ENCODE data around the gene SLC35B3.
"Not testable (repeated sequence)": the region's sequence is repeated elsewhere in the genome, so short reads cannot be mapped to it uniquely, and the experiment has no call there.

The SLC35B3 gene

DNA sequence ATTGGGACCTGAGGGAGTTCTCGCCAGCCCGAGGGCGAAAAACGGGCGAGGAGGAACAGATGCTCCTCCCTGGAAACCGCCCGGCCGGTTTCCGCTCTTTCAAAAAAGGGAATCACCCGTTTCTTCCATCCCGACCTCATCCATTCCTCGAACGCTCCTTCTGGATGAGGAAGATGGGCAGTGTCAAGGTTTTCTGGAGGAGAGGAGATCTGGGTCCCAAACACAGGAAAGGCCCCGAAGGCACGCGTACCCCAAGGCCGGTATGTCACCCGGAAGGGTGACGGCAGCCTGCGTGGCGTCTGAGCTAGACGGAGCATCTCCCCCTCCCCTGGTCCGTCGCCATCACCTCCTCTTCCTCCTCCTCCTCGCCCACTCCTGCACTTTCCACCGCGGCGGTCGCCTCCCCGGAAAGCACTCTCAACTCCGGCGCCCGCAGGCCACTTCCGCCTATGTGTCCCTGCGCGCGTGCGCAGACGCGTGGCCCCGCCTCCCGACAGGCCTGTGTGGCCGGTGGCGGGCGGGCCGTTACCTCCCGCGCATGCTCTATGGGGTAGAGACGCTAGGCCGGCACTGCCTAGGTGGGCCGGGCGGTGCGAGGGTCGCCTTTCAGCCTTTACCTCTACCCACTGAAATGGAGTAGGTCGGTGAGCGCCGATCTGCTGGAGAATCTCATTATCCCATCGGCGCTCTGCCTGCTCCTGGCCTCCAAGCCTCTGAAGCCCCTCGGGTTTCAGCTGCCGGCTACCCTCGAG is at the start of gene SLC35B3:
SLC35B3 (minus strand) TSS at position 453 of the 752 bp plus-strand sequence.
- H3K4me3 Mint-ChIP-seq: peak within 1 kb of the TSS; percentile 93
- peaks cover 38% of the 10 kb centered on the region for H3K4me1 Mint-ChIP-seq
- peak; percentile 99 for DNase-seq
- peak within 1 kb of the TSS; percentile 97 for H3K27ac Mint-ChIP-seq
- H3K27me3 Mint-ChIP-seq: no peaks in the 10 kb centered on the region
- H3K36me3 Mint-ChIP-seq (ENCODE audit: low read depth): peaks cover 14% of the 10 kb centered on the region
- ATAC-seq: peak; percentile 95
- peaks cover 3% of the 10 kb centered on the region for H3K9me3 Mint-ChIP-seq

DNA sequence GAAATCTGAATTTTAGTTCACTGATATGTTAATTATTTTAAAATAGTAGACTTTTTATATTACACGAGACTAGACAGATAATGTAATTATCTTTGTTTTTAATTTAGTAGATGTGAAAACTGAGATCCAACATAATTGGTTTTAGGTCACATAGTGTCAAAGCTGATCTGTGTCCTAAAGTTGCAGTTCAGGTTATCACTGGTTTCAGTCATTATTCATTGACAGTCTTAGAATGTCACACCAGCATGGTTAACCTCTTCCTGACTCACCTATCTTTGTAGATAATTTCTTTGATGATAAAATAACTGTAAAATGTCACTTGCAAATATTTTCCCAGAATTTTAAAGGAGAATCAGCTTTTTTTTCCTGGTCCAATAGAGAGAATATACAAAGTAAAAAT is 48.3 kb upstream of the SLC35B3 start:
- peaks cover 6% of the 10 kb centered on the region for H3K9me3 Mint-ChIP-seq
- no peak overlapping the region for H3K4me3 Mint-ChIP-seq
- DNase-seq (no peak), ATAC-seq (no peak)
- no peaks in the 10 kb centered on the region for H3K36me3 Mint-ChIP-seq (ENCODE audit: low read depth)
- H3K4me1 Mint-ChIP-seq: no peaks in the 10 kb centered on the region
- no peak overlapping the region for H3K27ac Mint-ChIP-seq
- H3K27me3 Mint-ChIP-seq: peaks cover 11% of the 10 kb centered on the region

DNA sequence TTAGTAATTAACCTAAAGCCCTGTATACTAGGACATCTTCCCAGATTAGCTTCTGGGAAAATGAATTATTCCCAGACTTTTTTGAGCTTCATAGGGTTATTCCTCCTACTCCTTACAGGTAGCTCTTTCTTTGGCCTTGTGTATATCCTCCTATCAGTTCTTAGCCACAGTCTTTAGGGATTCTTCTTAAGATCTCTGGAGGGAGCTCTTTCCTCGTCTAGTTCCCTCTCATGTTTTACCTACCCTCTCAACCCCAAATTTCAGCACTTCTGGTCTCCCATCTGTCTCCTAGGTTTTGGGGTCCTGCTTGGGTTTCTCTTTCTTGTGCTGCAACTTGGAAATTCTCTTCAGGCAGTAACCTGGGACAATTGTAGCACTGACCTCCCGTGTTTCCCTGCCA is 46.4 kb upstream of the SLC35B3 start:
- Mint-ChIP-seq H3K36me3 (ENCODE audit: low read depth) (no peaks in the 10 kb centered on the region), H3K9me3 (peaks cover 6% of the 10 kb centered on the region), H3K27me3 (peaks cover 11% of the 10 kb centered on the region), H3K27ac (no peak overlapping the region), H3K4me3 (no peak overlapping the region), H3K4me1 (no peaks in the 10 kb centered on the region)
- DNase-seq: no peak
- ATAC-seq: no peak

DNA sequence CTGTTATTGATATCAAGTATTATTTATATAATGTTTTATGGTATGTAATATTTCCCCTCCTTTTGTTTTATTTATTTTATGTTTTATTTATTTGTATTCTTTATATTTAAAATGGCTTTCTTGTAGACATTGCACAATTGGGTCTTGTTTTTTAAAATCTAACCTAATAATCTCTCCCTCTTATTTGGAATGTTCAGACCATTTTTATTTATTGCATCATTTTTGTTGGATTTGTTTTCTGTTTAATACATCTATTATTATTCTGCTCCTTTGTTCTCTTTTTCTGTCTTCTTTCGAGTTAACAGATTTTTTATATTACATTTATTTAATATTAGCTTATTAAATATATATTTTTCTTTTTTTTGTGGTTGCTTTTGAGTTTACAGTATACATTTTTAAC is 43.1 kb upstream of the SLC35B3 start:
- no peak overlapping the region for H3K27ac Mint-ChIP-seq
- H3K36me3 Mint-ChIP-seq (ENCODE audit: low read depth): no peaks in the 10 kb centered on the region
- DNase-seq (no peak), ATAC-seq (no peak)
- peaks cover 9% of the 10 kb centered on the region for H3K27me3 Mint-ChIP-seq
- H3K9me3 Mint-ChIP-seq: peaks cover 8% of the 10 kb centered on the region
- no peak overlapping the region for H3K4me3 Mint-ChIP-seq
- no peaks in the 10 kb centered on the region for H3K4me1 Mint-ChIP-seq

DNA sequence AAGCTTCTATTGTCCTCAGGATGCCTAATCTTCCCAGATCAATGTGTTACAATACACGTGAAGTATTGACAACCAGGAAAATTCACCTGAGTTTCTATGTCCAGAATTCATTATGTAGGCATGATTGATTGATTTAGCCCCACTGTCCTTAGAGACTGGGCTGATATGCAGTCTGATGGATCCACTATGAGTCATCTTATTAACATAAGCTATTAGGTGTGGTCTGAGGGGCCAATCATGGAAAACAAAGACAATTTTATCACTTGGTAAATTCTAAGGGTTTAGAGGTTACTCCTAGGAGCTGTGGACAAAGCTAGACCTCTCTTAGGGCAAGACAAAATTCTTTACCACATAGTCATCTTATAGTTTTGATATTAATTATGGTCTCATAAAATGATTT is 41.3 kb upstream of the SLC35B3 start:
- Mint-ChIP-seq H3K4me1 (no peaks in the 10 kb centered on the region), H3K4me3 (no peak overlapping the region), H3K27ac (no peak overlapping the region), H3K27me3 (peaks cover 4% of the 10 kb centered on the region), H3K36me3 (ENCODE audit: low read depth) (no peaks in the 10 kb centered on the region), H3K9me3 (peaks cover 12% of the 10 kb centered on the region)
- DNase-seq (no peak), ATAC-seq (no peak)

DNA sequence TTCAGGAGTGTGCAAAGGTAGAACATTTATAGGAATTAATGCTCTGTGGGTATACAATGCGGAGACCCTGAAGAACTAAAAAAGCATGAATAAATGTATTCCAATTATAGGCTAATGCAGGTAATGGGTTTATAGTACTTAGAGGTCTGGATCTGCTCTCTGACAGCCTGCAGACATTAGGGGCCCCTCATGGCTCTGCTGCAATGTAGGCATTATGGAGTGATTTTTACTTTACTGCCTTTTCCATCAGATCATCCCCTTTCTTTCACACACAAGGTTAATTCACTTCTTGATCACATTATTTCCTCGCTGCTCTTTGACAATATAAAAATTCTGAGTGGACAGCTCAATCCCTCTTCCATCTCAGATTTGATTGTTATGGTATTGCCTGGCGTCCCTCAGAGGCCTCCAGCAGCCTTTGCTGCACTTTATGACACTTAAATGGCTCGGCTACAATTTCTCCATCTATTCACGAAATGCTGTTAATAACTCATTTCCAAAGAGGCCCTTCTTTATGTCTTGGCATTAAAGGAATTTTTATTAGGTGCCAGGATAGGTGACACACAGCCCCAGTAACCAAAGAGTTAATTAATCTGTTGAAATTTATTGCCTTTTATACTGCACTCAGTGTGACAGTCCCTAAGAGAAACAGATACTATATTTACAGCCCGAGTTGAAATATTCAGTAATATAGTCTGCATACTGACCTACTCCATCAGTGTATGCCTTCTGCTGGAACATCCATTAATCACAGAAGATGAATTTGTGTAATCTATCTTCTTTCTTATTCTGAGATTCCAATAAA is 33.4 kb upstream of the SLC35B3 start:
- Mint-ChIP-seq H3K4me3 (no peak overlapping the region), H3K4me1 (no peaks in the 10 kb centered on the region), H3K27ac (no peak overlapping the region), H3K27me3 (no peaks in the 10 kb centered on the region), H3K36me3 (ENCODE audit: low read depth) (peaks cover 2% of the 10 kb centered on the region), H3K9me3 (peaks cover 7% of the 10 kb centered on the region)
- DNase-seq: no peak
- ATAC-seq: no peak

DNA sequence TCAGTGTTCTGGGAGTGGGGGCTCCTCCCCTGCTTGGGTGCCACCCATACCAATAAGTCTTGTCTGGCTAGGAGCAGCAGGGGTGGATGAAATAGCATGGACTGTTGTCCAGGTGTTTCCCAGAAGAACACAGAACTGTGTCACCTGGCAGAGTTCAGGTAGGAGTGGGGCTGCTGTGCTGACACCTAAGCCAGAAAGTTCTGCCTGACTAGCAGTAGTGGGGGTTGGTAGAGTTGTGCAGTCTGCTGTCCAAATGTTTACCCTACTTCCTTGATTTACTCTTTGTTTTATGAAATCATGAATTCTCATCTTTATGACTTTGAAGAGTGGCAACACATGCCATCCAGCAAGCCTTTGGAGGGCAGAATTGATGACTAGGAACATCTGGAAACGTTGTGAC is 27.3 kb upstream of the SLC35B3 start:
- no peak for DNase-seq
- Mint-ChIP-seq H3K27me3 (peaks cover 5% of the 10 kb centered on the region), H3K9me3 (peaks cover 11% of the 10 kb centered on the region), H3K4me1 (no peaks in the 10 kb centered on the region), H3K27ac (no peak overlapping the region), H3K4me3 (no peak overlapping the region), H3K36me3 (ENCODE audit: low read depth) (peaks cover 2% of the 10 kb centered on the region)
- ATAC-seq: no peak

DNA sequence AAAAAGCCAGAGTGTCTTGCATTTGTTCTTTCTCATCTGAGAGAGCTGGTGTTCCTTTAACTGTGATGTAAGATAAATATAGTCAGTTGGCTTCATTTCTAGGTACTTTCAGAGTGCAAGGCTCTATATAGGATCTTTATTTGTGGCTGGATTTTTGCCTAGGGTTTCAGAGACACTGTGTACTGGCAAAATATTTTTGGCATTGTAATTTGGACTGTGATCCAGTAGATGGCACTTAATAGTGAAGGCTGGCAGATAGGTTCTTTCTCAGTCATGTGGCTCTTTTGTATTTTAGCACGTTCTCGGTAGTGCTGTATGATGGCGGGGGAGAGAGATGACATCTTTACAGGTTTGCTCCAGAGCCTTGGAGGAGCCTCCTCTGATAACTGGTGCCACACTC is 26.8 kb upstream of the SLC35B3 start:
- peaks cover 11% of the 10 kb centered on the region for H3K9me3 Mint-ChIP-seq

DNA sequence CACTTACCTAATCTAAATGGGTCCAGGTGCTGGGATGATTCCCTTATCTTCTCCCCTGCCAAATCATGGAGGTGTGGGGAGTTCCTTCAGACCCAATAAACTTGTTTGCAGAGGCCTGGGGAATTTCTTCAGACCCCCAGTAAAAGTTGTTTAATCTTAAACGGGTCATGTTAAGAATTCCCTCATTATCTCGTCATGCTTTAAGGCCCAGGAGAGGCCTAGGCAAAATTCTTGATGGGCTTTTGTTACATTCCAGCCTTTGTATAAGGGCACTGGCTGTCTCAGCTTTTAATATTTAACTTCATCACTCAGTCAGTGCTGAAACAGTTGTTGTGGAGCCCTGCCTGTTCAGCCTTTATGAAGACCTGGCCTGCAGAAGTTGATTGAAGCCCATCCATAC is 11.0 kb upstream of the SLC35B3 start:
- DNase-seq (no peak), ATAC-seq (no peak)
- H3K27ac Mint-ChIP-seq: no peak overlapping the region
- H3K9me3 Mint-ChIP-seq: peaks cover 8% of the 10 kb centered on the region
- H3K4me1 Mint-ChIP-seq: no peaks in the 10 kb centered on the region
- H3K4me3 Mint-ChIP-seq: no peak overlapping the region
- no peaks in the 10 kb centered on the region for H3K27me3 Mint-ChIP-seq
- peaks cover 1% of the 10 kb centered on the region for H3K36me3 Mint-ChIP-seq (ENCODE audit: low read depth)

More for the DNA sequence above, 26.8 kb upstream of the SLC35B3 start:
- H3K27me3 Mint-ChIP-seq: peaks cover 5% of the 10 kb centered on the region
- H3K4me1 Mint-ChIP-seq: no peaks in the 10 kb centered on the region
- peaks cover 2% of the 10 kb centered on the region for H3K36me3 Mint-ChIP-seq (ENCODE audit: low read depth)
- no peak for ATAC-seq
- no peak overlapping the region for H3K27ac Mint-ChIP-seq
- no peak for DNase-seq
- H3K4me3 Mint-ChIP-seq: no peak overlapping the region

DNA sequence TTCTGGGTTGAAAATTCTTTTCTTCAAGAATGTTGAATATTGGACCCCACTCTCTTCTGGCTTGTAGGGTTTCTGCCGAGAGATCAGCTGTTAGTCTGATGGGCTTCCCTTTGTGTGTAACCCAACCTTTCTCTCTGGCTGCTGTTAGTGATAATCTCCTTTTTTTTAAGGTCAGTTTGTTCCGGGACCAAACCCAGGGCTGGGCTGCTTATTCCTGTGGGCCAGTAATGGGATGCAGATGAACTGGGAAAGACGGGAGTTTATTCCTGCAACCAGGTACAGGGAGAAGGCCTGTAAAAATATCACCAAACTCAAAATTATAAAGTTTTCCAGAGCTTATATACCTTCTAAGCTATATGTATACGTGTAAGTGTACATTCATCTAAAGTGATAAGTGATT is 10.6 kb upstream of the SLC35B3 start:
- not testable (repeated sequence) for H3K4me3 Mint-ChIP-seq

DNA sequence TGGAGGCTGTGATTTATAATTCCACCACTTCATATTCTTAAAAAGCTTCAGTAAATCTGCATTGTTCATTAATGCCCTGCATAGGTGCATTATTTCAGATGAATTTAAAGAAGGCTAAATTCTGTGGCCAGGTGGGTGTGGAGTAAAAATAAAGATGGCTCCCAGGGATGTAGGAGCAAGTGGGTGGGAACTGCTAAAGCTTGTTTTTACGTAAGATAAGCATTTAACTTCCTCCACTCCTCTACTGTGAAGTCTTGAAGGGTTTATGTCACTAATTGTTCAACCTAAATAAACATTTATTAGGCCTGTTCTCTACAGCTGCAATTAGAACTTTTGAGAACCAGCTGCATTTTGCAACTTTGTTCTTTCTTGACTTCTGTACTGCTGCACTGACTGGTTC is 6.8 kb upstream of the SLC35B3 start:
- Mint-ChIP-seq H3K4me3 (no peak overlapping the region), H3K27me3 (no peaks in the 10 kb centered on the region), H3K27ac (no peak overlapping the region), H3K36me3 (ENCODE audit: low read depth) (peaks cover 1% of the 10 kb centered on the region), H3K4me1 (no peaks in the 10 kb centered on the region), H3K9me3 (peaks cover 8% of the 10 kb centered on the region)
- ATAC-seq (no peak), DNase-seq (no peak)

More for the DNA sequence above, 10.6 kb upstream of the SLC35B3 start:
- not testable (repeated sequence) for H3K9me3 Mint-ChIP-seq; H3K27ac Mint-ChIP-seq; H3K36me3 Mint-ChIP-seq (ENCODE audit: low read depth); H3K4me1 Mint-ChIP-seq; DNase-seq; ATAC-seq; H3K27me3 Mint-ChIP-seq

DNA sequence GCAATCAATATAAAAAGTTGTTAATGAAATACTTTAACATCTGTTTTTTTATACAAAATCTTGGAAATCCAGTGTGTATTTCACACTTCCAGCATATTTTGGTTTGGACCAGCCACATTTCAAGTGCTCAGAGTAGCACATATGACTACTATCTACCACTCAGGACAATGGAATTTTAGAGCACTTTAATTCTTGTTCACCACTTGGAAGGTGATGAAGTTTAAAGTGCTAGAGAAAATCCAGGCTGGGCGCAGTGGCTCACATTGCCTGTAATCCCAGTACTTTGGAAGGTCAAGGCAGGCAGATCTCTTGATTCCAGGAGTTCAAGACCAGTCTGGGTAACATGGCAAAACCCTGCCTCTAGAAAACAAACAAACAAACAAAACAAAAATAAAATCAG is 6.1 kb upstream of the SLC35B3 start:
- H3K36me3 Mint-ChIP-seq (ENCODE audit: low read depth): no peaks in the 10 kb centered on the region
- DNase-seq (no peak), ATAC-seq (no peak)
- no peak overlapping the region for H3K4me3 Mint-ChIP-seq
- H3K9me3 Mint-ChIP-seq: peaks cover 8% of the 10 kb centered on the region
- peaks cover under 1% of the 10 kb centered on the region for H3K4me1 Mint-ChIP-seq
- no peaks in the 10 kb centered on the region for H3K27me3 Mint-ChIP-seq
- H3K27ac Mint-ChIP-seq: no peak overlapping the region

DNA sequence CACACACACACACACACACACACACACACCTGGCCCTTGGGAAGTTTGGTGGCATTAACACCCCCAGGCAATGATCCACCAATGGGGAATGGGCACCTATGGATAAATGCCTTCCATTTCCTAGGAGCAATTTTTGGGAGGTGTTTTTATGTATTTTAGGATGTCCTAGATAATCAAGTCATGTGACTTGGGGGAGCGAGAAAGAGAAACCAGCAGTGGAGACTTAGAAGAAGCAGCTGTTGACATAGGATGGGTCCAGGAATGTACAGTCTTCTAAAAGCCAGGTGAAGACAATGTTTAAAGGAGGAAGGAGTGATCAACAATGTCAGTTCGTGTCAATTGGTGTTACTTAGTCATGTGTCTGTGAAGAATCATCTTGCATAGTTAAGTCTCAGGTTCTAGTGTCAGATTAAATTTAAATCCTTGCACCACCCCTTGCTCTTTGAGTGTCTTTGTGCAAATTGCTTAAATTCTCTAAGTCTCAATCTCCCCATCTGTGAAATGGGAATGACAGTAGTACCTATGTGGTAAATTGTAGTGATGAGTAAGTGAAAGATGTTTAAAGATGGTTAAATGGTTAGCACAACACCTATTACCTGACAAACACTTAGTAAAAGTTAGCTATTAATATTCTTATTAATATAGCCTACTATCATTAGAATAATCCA is 4.4 kb upstream of the SLC35B3 start:
- H3K27me3 Mint-ChIP-seq: no peaks in the 10 kb centered on the region
- no peaks in the 10 kb centered on the region for H3K36me3 Mint-ChIP-seq (ENCODE audit: low read depth)
- H3K4me3 Mint-ChIP-seq: no peak overlapping the region
- peaks cover 15% of the 10 kb centered on the region for H3K4me1 Mint-ChIP-seq
- H3K27ac Mint-ChIP-seq: no peak overlapping the region
- no peak for ATAC-seq
- no peak for DNase-seq
- H3K9me3 Mint-ChIP-seq: peaks cover 4% of the 10 kb centered on the region

DNA sequence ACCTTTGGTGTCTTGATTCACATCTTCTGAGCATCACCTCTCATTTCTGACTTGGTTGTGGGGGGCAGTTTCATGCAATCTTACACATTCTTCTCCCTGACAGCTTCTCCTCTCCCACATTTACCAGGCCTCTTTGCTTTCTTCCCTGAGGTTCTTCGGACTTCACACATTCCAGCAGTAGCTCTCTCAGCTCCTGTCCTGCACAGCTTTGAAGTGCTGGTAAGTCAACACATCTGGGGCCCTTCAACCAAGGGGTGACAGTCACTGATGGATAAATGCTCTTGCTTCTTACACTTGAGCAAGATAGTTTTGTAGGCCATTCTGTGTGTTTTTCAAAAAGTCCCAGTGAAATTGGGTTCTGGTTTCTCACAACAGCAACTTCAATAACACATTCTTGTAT is 2.5 kb upstream of the SLC35B3 start:
- H3K27me3 Mint-ChIP-seq: no peaks in the 10 kb centered on the region
- H3K4me3 Mint-ChIP-seq: no peak overlapping the region
- DNase-seq (no peak), ATAC-seq (no peak)
- H3K4me1 Mint-ChIP-seq: peaks cover 33% of the 10 kb centered on the region
- peaks cover 5% of the 10 kb centered on the region for H3K36me3 Mint-ChIP-seq (ENCODE audit: low read depth)
- no peak overlapping the region for H3K27ac Mint-ChIP-seq
- peaks cover 3% of the 10 kb centered on the region for H3K9me3 Mint-ChIP-seq

DNA sequence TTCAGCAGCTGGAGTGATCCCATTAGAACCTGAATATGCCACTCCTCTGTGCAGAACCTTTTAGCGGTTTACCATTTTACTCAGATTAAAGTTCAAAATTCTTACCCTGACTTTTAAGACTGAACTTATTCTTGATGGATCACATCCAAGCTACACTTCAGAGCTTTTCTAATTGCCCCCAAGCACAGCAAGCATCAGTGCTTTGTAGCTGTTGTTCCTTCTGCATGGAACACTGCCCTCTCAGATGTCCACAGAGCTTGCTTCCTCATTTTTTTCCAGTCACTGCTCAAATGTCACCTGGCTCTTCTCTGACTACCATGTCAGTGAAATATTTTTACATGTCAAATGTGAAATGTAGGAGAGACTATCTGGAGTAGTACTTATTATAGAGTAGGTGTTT is 1.6 kb upstream of the SLC35B3 start:
- DNase-seq: no peak
- Mint-ChIP-seq H3K27ac (no peak overlapping the region), H3K4me3 (no peak overlapping the region), H3K4me1 (peaks cover 38% of the 10 kb centered on the region), H3K9me3 (peaks cover 3% of the 10 kb centered on the region), H3K27me3 (no peaks in the 10 kb centered on the region), H3K36me3 (ENCODE audit: low read depth) (peaks cover 9% of the 10 kb centered on the region)
- ATAC-seq: no peak

All from activated naive CD8-positive, alpha-beta T cell treated with anti-CD3 and anti-CD28 coated beads, Interleukin-2, amount 50 U/mL, for 24 hours (primary cell).